ENCODE data around the gene C10orf67.
A peak's percentile ranks its signal among the peaks of the same experiment; 100 is the strongest.
"Not testable (repeated sequence)": the region's sequence is repeated elsewhere in the genome, so short reads cannot be mapped to it uniquely, and the experiment has no call there.

The C10orf67 gene

DNA sequence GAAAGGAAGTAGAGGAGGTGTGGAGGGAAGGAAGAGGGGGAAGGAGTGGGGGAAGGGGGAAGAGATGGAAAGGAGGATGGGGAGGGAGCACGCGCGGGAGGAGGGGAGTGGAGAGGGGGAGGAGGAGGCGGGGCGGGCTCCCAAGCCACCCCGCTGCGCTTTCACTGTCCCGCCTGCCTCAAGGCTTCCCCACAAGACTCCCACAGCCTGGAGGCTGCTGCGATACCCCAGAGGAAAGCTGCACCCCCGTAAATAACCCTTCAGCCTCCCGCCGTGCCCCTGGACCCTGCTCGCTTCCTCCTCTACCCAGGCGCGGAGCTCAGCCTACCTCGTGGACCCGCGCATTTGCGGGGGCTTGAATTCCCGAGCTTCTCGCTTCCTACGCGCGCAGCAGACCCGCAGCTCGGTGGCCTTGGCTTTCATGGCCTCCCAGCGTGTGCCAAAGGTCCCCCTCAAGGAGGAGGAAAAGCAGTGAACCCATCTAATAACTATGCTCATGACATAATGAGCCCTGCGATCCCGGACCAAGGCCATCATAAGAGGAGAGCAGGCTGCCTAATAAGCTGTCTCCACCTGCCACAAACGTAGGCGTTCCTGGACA lies at the start of gene C10orf67:
Gene C10orf67, minus strand, starts transcription at position 557 of the 601 bp plus-strand sequence. Its CDS starts 23 bp downstream, at position 534.
- peak within 1 kb of the TSS; percentile 91 for H3K4me3 ChIP-seq (ENCODE audit: low read length)
- peaks cover 11% of the 10 kb centered on the region for H3K4me1 ChIP-seq (ENCODE audit: control insufficient read depth, low read depth, low read length)
- H3K27ac ChIP-seq (ENCODE audit: low read length), result no peak within 1 kb of the TSS
- peak within 1 kb of the TSS; percentile 66 for H3K9ac ChIP-seq (ENCODE audit: low read length)
- H3K36me3 ChIP-seq (ENCODE audit: control insufficient read depth, low read depth, low read length), result no peaks in the 10 kb centered on the region
- H3K27me3 ChIP-seq (ENCODE audit: control insufficient read depth, insufficient read depth, low read length), result peaks cover 25% of the 10 kb centered on the region
- no peaks in the 10 kb centered on the region for H3K9me3 ChIP-seq (ENCODE audit: control insufficient read depth, low read depth, low read length)

- Histone ChIP-seq H3K9ac (ENCODE audit: low read length) (no peak overlapping the region), H3K9me3 (ENCODE audit: control insufficient read depth, low read depth, low read length) (no peaks in the 10 kb centered on the region), H3K4me3 (ENCODE audit: low read length) (no peak overlapping the region), H3K4me1 (ENCODE audit: control insufficient read depth, low read depth, low read length) (no peaks in the 10 kb centered on the region), H3K27ac (ENCODE audit: low read length) (no peak overlapping the region), H3K36me3 (ENCODE audit: control insufficient read depth, low read depth, low read length) (no peaks in the 10 kb centered on the region), H3K27me3 (ENCODE audit: control insufficient read depth, insufficient read depth, low read length) (no peaks in the 10 kb centered on the region)
Observed at GRCh38 chr10:23391821-23392220, 47.2 kb upstream of the C10orf67 start.

DNA sequence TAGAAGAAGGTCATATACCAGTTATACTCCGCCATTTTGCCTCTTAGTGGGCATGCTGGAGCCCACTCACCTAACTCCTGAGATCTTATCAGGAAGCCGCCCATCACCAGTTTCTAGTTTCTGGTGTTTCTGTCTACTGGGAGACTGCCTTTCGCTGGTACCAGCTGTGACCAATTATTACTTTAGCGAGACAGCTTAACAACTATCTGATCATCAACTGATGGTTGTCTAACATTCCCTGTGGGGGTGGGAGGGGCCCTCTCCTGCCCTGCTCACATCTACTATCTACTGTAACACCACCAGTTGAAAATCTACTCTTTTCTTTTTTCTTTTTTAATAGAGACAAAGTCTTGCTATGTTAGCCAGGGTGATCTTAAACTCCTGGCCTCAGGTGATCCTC lies 46.2 kb upstream of the C10orf67 start:
- H3K4me1 ChIP-seq (ENCODE audit: control insufficient read depth, low read depth, low read length), result no peaks in the 10 kb centered on the region
- no peak overlapping the region for H3K27ac ChIP-seq (ENCODE audit: low read length)

GRCh38 chr10:23390408-23390807 lies 45.8 kb upstream of the C10orf67 start:
- H3K36me3 ChIP-seq (ENCODE audit: control insufficient read depth, low read depth, low read length); H3K27ac ChIP-seq (ENCODE audit: low read length); H3K27me3 ChIP-seq (ENCODE audit: control insufficient read depth, insufficient read depth, low read length); H3K9me3 ChIP-seq (ENCODE audit: control insufficient read depth, low read depth, low read length); H3K9ac ChIP-seq (ENCODE audit: low read length); H3K4me3 ChIP-seq (ENCODE audit: low read length); H3K4me1 ChIP-seq (ENCODE audit: control insufficient read depth, low read depth, low read length): not testable (repeated sequence)

More for the DNA sequence above, 46.2 kb upstream of the C10orf67 start:
- Histone ChIP-seq H3K4me3 (ENCODE audit: low read length) (no peak overlapping the region), H3K36me3 (ENCODE audit: control insufficient read depth, low read depth, low read length) (no peaks in the 10 kb centered on the region), H3K27me3 (ENCODE audit: control insufficient read depth, insufficient read depth, low read length) (no peaks in the 10 kb centered on the region), H3K9ac (ENCODE audit: low read length) (no peak overlapping the region), H3K9me3 (ENCODE audit: control insufficient read depth, low read depth, low read length) (no peaks in the 10 kb centered on the region)

DNA sequence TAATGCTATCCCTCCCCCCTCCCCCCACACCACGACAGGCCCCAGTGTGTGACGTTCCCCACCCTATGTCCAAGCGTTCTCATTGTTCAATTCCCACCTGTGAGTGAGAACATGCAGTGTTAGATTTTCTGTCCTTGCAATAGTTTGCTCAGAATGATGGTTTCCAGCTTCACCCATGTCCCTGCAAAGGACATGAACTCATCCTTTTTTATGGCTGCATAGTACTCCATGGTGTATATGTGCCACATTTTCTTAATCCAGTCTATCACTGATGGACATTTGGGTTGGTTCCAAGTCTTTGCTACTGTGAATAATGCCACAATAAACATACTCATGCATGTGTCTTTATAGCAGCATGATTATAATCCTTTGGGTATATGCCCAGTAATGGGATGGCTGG lies 42.9 kb upstream of the C10orf67 start:
- not testable (repeated sequence) for H3K27me3 ChIP-seq (ENCODE audit: control insufficient read depth, insufficient read depth, low read length); H3K4me1 ChIP-seq (ENCODE audit: control insufficient read depth, low read depth, low read length); H3K27ac ChIP-seq (ENCODE audit: low read length); H3K9ac ChIP-seq (ENCODE audit: low read length); H3K36me3 ChIP-seq (ENCODE audit: control insufficient read depth, low read depth, low read length); H3K9me3 ChIP-seq (ENCODE audit: control insufficient read depth, low read depth, low read length); H3K4me3 ChIP-seq (ENCODE audit: low read length)

DNA sequence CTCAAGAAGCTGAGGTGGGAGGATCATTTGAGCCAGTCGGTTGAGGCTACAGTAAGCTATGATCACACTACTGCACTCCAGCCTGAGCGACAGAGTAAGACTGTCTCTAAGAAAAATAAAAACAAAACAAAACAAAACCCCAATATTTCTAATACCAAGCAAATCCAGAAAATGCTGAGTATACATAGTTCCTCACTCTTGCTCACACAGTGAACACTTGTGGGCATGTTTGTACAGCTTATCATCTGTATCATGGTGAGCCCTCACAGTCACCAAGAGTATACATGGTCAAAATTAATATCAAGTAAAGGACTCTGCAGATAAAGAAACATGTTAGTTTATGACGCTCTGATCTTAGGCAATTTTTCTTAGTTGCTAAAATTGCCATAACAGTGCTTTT lies 41.5 kb upstream of the C10orf67 start:
- Histone ChIP-seq H3K36me3 (ENCODE audit: control insufficient read depth, low read depth, low read length) (no peaks in the 10 kb centered on the region), H3K4me1 (ENCODE audit: control insufficient read depth, low read depth, low read length) (no peaks in the 10 kb centered on the region), H3K27me3 (ENCODE audit: control insufficient read depth, insufficient read depth, low read length) (no peaks in the 10 kb centered on the region), H3K9me3 (ENCODE audit: control insufficient read depth, low read depth, low read length) (no peaks in the 10 kb centered on the region), H3K4me3 (ENCODE audit: low read length) (no peak overlapping the region), H3K9ac (ENCODE audit: low read length) (no peak overlapping the region), H3K27ac (ENCODE audit: low read length) (no peak overlapping the region)

DNA sequence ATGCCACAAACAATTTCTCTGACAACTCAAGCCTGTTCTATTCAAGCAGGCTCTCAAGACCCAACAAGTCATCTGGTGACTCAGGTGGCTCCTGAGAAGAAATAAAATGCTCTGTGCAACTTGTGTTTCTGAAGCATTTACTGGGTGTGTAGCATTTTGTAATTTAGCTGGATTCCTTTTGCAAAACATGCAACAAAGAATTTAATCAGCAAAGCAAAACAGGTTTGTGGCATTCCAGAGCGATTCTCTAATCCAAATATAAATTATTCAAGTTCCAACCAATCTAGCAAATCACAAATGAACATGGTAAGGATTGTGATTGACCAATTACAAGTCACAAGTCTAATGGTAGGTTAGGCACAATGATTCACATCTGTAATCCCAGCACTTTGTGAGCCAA lies 39.8 kb upstream of the C10orf67 start:
- H3K27ac ChIP-seq (ENCODE audit: low read length), result no peak overlapping the region

DNA sequence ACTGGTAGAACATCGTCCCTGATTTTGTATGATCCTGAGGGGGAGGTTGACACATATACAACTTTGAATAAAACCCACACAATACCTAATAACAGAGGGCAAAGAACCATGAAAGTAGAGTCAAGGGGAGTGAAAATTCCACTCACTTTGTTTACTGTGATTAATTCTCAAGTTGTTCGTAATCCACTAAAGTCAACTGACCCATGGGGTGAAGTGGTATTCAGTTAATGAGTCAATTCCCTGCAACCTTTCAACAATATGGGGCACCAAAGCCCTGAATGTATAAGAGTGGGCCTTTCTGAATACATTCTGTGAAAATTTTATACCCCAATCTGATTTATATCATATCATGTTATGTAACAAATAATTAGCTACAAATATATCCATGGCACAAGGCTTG lies 39.0 kb upstream of the C10orf67 start:
- Histone ChIP-seq H3K36me3 (ENCODE audit: control insufficient read depth, low read depth, low read length) (no peaks in the 10 kb centered on the region), H3K9me3 (ENCODE audit: control insufficient read depth, low read depth, low read length) (no peaks in the 10 kb centered on the region), H3K27ac (ENCODE audit: low read length) (no peak overlapping the region), H3K4me3 (ENCODE audit: low read length) (no peak overlapping the region), H3K9ac (ENCODE audit: low read length) (no peak overlapping the region), H3K4me1 (ENCODE audit: control insufficient read depth, low read depth, low read length) (no peaks in the 10 kb centered on the region), H3K27me3 (ENCODE audit: control insufficient read depth, insufficient read depth, low read length) (no peaks in the 10 kb centered on the region)

More for the DNA sequence above, 39.8 kb upstream of the C10orf67 start:
- Histone ChIP-seq H3K4me3 (ENCODE audit: low read length) (no peak overlapping the region), H3K9me3 (ENCODE audit: control insufficient read depth, low read depth, low read length) (no peaks in the 10 kb centered on the region), H3K9ac (ENCODE audit: low read length) (no peak overlapping the region), H3K27me3 (ENCODE audit: control insufficient read depth, insufficient read depth, low read length) (no peaks in the 10 kb centered on the region), H3K4me1 (ENCODE audit: control insufficient read depth, low read depth, low read length) (no peaks in the 10 kb centered on the region), H3K36me3 (ENCODE audit: control insufficient read depth, low read depth, low read length) (no peaks in the 10 kb centered on the region)

GRCh38 chr10:23381298-23382040 lies 36.9 kb upstream of the C10orf67 start:
- H3K27ac ChIP-seq (ENCODE audit: low read length), result no peak overlapping the region
- H3K4me3 ChIP-seq (ENCODE audit: low read length), result no peak overlapping the region
- no peaks in the 10 kb centered on the region for H3K4me1 ChIP-seq (ENCODE audit: control insufficient read depth, low read depth, low read length)
- no peaks in the 10 kb centered on the region for H3K9me3 ChIP-seq (ENCODE audit: control insufficient read depth, low read depth, low read length)
- no peak overlapping the region for H3K9ac ChIP-seq (ENCODE audit: low read length)
- H3K36me3 ChIP-seq (ENCODE audit: control insufficient read depth, low read depth, low read length), result no peaks in the 10 kb centered on the region
- H3K27me3 ChIP-seq (ENCODE audit: control insufficient read depth, insufficient read depth, low read length), result no peaks in the 10 kb centered on the region

DNA sequence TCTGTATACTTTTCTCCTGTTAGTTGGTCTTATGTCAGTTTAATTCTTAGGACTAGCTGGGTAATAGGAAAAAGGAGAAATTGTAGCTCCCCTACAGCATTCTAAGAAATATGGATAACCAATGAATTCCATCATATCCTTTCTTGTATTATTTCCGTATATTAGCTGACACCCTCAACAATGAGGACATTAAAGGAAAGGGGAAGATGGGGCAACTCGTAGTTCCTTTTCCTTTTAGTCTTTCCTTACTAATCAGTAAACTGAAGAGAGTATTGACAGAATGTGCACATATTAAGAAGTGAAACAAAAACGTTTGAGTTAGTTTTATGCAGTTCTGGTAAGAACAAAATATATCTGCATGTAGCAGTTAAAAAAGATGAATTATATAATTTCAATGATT lies 35.1 kb upstream of the C10orf67 start:
- H3K9ac ChIP-seq (ENCODE audit: low read length), result no peak overlapping the region
- H3K27ac ChIP-seq (ENCODE audit: low read length), result no peak overlapping the region
- H3K27me3 ChIP-seq (ENCODE audit: control insufficient read depth, insufficient read depth, low read length), result no peaks in the 10 kb centered on the region
- H3K36me3 ChIP-seq (ENCODE audit: control insufficient read depth, low read depth, low read length), result no peaks in the 10 kb centered on the region
- no peak overlapping the region for H3K4me3 ChIP-seq (ENCODE audit: low read length)
- H3K4me1 ChIP-seq (ENCODE audit: control insufficient read depth, low read depth, low read length), result no peaks in the 10 kb centered on the region
- no peaks in the 10 kb centered on the region for H3K9me3 ChIP-seq (ENCODE audit: control insufficient read depth, low read depth, low read length)

- Histone ChIP-seq H3K9ac (ENCODE audit: low read length) (no peak overlapping the region), H3K9me3 (ENCODE audit: control insufficient read depth, low read depth, low read length) (no peaks in the 10 kb centered on the region), H3K36me3 (ENCODE audit: control insufficient read depth, low read depth, low read length) (no peaks in the 10 kb centered on the region), H3K27ac (ENCODE audit: low read length) (no peak overlapping the region), H3K4me3 (ENCODE audit: low read length) (no peak overlapping the region), H3K27me3 (ENCODE audit: control insufficient read depth, insufficient read depth, low read length) (no peaks in the 10 kb centered on the region), H3K4me1 (ENCODE audit: control insufficient read depth, low read depth, low read length) (no peaks in the 10 kb centered on the region)
Observed at GRCh38 chr10:23376229-23376655, 31.6 kb upstream of the C10orf67 start.

GRCh38 chr10:23375366-23375765 lies 30.8 kb upstream of the C10orf67 start:
- Histone ChIP-seq H3K27ac (ENCODE audit: low read length) (no peak overlapping the region), H3K9ac (ENCODE audit: low read length) (no peak overlapping the region), H3K4me1 (ENCODE audit: control insufficient read depth, low read depth, low read length) (no peaks in the 10 kb centered on the region)

More at GRCh38 chr10:23375366-23375765, 30.8 kb upstream of the C10orf67 start:
- H3K36me3 ChIP-seq (ENCODE audit: control insufficient read depth, low read depth, low read length), result no peaks in the 10 kb centered on the region
- H3K9me3 ChIP-seq (ENCODE audit: control insufficient read depth, low read depth, low read length), result no peaks in the 10 kb centered on the region
- no peaks in the 10 kb centered on the region for H3K27me3 ChIP-seq (ENCODE audit: control insufficient read depth, insufficient read depth, low read length)
- H3K4me3 ChIP-seq (ENCODE audit: low read length), result no peak overlapping the region
